GM20000 (cell line): ENCODE results near the gene NUDT7.

Experiments used
- DNase-seq: peaks from one replicate; pipeline ENCODE4 v3.0.0; 2012; ENCODE audit warnings: low spot score
- TF ChIP-seq, protein P1 (sequence below): IDR thresholded peaks from 2 replicates; pipeline ENCODE4 v1.5.1; 2012; ENCODE audit warnings: mild to moderate bottlenecking, control low read depth; ENCODE audit errors: extremely low read depth, missing control alignments

Gene NUDT7

DNA sequence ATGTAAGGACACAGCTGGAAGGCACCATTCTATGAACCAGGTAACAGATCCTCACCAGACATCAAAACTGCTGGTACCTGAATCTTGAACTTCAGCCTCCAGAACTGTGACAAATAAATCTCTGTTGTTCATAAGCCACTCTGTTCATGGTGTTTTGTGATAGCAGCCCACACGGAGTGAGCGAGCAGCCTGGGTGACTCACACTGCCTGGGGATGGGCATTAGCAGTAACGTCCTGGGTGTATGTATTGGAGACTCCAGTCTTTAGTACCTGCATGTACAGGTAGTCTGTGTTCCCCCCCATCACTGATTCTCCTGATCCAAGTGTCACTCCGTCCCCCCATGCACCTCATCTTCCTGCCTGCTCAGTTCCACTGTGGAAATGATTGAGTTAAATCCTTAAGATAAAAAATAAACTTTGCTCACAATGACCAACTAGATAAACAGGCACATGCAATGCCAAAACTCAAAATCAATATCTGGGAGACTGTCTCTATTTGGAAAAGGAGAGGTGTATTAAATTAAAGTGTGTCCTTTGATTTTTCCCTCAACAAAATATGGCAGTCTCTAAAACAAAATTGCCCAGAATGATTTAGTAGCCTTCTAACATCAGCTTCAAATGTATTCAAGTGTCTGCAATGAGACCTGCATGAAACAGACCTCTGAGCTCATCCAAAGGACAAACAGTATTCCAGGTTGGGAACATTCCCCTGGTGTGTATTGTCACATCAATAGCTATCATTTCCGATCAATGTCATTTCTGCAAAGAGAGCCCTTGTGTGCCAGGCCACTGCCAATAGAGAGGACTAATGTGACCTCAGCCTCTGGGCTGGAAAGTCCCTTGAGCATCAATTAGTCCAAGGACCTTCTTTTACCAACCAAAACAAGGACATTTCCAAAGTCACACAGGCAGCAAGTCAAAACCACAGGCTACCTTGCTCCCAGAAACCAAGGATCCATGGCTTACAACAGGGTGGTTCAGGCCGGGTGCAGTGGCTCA is 53.9 kb downstream of the NUDT7 start:
- no peak for DNase-seq

DNA sequence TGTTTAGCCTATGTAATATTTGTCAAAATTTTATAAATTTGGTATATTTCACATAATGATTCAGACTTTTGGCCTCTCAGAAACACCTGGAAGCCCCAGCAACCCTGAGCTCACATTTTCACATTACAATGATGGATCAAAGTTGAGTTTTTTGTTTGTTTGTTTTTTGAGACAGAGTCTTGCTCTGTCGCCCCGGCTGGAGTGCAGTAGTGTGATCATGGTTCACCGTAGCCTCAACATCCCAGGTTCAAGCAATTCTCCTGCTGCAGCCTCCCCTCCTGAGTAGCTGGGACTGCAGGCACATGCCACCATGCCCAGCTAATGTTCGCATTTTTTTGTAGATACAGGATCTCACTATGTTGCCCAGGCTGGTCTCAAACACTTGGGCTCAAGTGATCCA is 55.4 kb downstream of the NUDT7 start:
- TF ChIP-seq, protein P1, sequence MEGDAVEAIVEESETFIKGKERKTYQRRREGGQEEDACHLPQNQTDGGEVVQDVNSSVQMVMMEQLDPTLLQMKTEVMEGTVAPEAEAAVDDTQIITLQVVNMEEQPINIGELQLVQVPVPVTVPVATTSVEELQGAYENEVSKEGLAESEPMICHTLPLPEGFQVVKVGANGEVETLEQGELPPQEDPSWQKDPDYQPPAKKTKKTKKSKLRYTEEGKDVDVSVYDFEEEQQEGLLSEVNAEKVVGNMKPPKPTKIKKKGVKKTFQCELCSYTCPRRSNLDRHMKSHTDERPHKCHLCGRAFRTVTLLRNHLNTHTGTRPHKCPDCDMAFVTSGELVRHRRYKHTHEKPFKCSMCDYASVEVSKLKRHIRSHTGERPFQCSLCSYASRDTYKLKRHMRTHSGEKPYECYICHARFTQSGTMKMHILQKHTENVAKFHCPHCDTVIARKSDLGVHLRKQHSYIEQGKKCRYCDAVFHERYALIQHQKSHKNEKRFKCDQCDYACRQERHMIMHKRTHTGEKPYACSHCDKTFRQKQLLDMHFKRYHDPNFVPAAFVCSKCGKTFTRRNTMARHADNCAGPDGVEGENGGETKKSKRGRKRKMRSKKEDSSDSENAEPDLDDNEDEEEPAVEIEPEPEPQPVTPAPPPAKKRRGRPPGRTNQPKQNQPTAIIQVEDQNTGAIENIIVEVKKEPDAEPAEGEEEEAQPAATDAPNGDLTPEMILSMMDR: no peak
- DNase-seq: no peak

More for the DNA sequence above, 53.9 kb downstream of the NUDT7 start:
- TF ChIP-seq, protein P1: no peak

DNA sequence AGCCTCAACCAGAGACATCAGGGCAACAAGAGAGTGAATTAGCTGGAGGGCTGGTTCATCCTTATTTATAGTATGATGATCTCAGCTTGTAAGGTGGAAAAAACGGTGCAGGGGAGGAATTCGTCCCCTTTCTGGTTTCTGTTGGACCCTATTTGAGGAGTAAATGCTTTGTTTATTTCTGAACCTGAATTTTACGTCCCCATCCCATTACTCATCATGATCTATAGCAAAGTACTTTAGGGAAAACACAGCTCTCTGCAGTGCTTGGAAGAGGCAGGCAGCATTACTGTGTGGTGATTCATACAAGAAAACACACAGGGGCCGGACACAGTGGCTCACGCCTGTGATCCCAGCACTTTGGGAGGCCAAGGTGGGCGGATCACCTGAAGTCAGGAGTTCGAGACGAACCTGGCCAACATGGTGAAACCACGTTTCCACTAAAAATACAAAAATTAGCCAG is 58.1 kb downstream of the NUDT7 start:
- DNase-seq: no peak
- TF ChIP-seq, protein P1: no peak

DNA sequence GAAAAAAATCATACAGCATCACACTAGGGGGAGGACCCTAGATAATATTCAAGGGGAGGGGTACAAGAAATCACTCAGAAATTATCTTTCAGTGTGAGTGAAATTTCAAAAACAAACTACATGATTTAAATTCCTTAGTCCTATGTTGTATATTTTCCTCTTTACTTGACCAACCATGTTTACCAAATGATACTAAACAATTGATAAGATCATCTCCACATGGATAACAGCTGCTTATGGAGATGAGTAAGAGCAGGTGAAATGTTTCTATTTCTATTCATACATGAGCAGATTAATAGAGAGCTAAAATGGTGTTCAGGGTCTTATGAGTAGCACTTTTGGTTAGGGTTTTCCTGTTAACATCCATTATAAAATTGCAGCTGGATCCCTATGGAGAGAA is 58.8 kb downstream of the NUDT7 start:
- DNase-seq: no peak
- TF ChIP-seq, protein P1: no peak

DNA sequence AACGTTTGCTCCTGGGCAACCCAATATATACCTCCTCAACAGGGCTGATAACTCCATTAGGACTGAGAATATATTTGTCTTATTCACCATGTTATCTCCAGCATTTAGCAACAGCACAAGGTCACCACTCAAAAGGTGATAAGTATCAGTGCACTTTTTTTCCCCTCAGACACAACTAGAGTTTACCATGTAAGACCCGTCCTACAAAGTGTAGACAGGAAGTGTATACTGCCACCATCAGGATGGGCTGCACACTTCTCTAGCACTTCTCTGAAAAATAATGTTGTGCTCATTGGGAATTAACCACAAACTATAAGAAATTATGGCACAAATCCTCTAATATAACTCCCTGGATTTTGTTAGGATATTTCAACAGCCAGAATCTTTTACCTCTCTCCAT is 60.4 kb downstream of the NUDT7 start:
- TF ChIP-seq, protein P1: peak; percentile 10
- no peak for DNase-seq

DNA sequence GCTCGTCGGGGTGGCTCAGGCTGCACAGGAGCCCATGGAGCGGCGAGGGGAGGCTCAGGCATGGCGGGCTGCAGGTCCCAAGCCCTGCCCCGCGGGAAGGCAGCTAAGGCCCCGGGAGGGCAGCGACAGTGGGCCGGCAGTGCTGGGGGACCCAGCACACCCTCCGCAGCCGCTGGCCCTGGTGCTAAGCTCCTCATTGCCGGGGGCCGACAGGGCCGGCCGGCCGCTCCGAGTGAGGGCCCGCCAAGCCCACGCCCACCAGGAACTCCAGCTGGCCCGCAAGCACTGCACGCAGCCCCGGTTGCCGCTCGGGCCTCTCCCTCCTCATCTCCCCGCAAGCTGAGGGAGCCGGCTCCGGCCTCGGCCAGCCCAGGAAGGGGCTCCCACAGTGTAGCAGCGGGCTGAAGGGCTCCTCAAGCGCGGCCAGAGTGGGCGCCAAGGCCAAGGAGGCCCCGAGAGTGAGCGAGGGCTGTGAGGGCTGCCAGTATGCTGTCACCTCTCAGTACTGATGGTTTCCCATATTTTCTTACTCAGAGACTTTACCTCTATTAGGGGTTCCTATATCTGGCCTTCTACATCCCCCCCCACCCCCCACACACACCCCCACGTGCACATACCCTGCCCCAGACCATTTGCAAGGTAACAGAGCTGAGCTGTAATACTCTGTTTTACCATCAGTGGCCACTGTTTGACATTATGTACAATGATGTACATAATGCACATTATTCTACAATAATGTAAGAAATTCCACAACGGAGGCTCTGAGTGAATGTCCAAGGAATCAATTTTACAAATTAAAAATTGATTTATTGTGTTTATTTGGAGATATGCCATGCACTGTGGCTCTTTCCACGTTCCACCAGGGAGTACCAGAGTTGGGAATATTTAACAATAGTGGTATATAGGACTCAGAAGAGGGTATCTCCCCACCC is 62.4 kb downstream of the NUDT7 start:
- TF ChIP-seq, protein P1: no peak
- DNase-seq: no peak
